Measurements from ENCODE around the gene CST11.

The CST11 gene

DNA sequence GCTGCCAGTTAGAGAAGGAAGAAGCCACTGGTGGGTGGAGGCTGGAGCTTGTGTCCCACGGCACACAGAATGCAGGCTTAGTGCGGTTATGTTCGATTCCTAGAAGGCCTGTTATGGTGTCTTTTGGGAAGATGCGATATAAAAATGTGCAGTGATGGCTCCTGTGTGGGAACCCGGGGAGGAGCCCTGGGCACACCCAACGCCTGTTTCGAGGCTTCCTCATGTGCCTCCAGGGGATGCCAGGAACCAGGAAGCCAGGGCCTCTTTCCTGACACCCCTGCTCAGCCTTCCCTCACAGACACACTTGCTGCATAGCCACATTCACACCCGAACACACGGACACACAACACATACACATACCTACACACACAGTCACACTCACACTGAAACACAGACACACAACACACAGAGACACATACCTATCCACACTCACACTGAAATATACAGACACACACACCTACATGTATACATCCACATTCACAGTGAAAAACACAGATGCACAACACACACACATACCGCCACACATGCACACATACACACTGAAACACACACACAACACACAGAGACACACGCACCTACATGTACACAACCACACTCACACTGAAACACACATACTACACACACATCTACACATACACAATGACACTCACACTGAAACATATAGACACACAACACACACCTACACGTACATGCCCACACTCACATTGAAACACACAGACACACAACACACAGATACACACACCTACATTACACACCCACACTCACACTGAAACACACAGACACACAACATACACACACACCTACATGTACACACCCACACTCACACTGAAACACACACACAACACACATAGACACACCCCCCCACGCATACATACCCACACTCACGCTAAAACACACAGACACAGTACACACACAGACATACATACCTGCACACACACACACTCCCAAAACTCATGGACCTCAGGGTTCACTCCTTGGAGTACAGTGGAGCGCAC, 1.2 kb upstream of the CST11 start:
- no peak for DNase-seq

DNA sequence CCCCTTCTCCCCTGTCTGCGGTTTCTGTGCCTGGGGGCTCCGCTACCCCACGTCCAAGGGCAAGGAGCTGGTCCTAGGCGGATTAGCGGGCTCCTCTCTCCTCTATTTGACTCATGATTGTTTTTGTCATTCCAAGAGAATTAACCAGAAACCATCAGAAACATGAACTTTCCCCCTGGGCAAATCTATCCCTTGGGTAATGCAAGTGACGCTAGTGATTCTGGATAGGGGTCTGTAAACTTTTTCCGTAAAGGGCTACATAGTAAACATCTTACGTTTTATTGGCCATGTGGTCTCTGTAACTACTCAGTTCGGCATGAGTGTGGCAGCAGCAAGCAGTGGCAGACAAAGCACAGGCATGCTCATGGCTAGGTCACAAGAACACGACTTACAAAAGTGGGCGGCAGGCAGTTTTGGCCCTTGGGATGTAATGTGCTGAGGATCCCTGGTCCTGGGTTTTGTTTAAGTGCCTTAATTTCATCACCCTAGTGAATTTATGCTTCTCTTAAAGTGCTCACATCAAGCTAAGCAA, 654 bp downstream of the CST11 start:
- DNase-seq: no peak

DNA sequence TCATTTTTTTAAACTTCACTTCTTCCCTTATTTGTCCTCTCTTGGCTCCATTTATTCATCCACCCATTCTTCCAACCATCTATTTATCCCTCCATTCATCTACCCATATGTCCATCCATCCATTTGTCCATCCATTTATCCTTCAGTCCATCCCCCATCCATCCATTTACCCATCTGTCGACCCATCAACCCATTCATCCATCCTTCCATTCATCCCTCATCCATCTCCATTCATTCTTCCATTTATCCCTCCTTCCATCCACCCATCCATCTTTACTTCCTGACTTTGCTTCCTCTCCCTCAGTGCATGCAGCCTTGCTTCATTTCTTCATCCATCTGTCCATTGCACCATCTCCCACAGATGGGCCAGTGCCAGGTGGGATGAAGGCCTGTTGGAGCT, 1.8 kb downstream of the CST11 start:
- no peak for DNase-seq

DNA sequence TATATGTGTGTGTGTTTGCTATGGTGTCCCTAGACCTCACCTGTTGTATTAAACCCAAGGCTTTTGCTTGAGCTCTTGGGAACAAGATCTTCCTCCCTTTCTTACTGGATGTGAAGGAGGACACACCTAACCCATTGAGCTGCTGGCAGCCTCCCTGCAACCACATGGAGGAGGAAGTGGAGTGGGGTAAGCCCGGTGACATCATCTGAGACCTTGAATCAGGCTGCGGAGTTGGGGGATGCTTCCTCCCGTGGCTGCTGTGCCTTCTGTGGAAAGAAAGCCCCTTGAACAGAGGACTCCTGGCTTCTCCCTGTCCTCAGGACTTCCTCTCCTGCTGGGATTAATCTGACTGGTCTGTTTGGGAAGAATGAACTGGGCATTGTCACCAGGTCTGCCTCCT, 3.3 kb downstream of the CST11 start:
- no peak for DNase-seq

DNA sequence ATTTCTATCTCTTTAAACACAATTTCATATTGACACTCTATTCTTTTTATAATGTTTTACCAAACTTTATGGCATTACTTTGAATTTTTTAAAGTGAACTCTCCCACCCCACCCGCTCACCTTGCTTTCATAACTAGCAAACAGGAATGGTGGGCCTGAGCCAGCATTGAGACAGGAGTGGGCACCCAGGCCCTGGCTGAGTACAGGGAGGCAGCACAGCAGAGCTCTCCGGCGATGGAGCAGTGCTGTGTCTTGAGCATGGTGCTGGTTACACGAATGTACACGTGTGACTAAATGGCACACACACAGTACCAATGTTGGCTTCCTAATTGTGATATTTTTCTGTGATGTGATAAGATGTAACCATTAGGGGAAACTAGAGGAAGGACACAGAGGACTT, 4.5 kb downstream of the CST11 start:
- no peak for DNase-seq

DNA sequence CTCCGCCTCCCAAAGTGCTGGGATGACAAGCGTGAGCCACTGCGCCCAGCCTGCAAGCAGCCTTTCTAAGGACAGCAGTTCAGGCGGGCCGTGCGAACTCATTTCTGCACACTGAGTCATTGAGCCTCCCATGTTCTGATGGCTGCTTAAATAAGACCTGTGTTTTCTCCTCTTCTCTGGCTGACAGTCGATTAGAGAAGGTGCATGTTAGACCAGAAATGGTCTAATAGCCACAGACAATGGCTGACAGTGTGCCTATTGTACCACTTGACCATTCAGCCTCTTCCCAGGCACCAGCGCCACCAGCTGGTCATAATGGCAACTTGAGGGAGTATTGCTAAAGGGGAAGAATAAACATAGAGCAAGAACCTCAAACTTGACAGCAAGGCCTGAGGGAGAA, 6.2 kb downstream of the CST11 start:
- DNase-seq: no peak

DNA sequence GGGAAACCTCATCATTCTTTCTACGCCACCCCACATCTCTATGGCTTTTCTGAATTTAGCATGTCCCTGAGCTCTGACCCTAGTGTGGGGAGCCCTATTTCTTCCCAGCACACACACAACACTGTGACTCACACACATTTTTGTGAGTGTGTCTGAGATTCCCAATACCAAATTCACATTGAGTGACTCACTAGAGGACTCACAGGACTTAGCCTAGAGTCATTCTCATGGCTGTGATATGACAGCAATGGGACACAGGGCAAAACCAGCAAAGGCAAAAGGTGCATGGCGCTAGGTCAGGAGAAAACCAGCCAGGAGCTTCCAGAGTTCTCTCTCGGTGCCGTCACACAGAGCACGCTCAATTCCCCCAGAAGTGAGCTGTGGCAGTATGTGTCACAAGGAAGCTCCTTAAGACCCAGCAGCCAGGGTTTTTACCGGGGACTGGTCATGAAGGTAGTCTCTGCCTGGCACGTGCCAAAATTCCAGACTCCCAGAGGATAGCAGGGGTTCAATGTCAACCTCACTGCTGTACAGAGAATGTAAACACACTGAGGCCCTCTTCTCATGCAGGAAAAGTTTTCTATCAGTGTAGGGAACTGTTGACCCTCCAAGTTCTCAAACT, 7.0 kb downstream of the CST11 start:
- DNase-seq: no peak

DNA sequence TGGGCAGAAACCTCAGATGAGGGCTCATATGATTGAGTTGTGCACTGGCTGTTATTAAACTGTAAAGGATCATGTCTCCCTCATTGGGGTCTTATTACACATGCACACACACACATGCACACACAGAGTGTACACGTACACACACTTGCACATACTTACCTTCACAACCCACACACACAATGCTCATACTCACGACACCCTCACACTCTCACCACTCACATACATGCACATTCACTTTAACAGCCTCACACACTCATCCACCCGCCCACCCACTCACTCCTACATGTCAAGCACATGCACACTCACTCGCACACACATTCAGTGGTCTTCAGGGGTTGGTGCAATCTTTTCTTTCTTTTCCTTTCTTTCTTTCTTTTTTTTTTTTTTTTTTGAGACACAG, 7.8 kb downstream of the CST11 start:
- no peak for DNase-seq

DNA sequence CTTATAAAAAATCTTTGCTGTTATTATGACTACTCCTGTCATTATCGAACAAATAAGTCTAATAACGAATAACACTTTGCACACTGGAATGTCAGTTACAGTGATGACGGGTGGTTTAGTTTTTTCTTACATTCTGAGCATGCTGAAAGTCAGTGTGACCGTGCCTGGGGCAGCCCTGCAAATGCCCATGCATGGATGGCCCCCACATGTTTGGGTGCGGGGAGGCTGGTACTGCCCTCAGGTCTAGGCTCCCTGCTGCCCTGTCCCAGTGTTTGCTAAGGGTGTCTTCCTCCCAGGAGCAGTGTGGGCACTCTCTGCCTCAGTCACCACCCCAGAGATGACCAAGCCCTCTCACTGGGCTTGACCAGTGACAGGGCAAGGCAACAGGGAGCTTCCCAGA, 10.2 kb downstream of the CST11 start:
- DNase-seq: no peak

DNA sequence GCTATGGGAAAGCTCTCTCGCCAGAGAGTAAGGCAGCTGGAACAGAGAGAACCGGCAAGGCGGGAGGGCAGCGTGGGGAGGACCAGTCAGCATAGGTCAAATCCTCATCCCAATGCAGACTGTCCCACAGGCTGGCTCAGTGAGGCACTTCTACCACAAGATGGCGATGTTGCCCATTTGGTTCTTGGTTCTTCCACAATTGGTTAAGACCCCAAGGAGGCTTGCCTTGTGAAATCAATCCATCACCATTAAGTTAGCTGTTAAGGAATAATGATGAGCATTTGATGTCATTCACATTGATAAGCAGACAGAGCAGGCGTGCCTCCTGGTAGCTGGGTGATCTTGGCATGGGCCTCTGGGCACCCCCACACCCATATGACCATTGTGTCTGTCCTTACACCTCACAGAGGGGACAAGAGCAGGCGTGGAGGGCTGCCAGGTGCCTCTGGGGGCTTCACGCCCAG, 10.8 kb downstream of the CST11 start:
- peak; percentile 72 for DNase-seq

DNA sequence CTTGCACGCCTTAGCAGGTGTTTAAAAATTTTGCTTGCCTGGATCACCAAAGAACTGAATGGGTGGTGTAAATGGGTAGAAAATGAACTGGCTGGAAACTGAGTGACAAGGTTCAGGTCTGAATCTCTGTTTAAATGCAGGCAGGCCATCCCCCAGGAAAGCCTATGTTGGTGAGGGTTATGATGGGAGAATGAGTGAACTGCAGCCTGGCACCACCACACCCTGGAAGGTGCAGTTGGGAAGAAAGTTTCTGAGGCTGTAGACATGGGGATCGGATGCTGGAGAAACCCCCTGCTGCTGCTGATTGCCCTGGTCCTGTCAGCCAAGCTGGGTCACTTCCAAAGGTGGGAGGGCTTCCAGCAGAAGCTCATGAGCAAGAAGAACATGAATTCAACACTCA, 12.7 kb downstream of the CST11 start:
- no peak for DNase-seq

DNA sequence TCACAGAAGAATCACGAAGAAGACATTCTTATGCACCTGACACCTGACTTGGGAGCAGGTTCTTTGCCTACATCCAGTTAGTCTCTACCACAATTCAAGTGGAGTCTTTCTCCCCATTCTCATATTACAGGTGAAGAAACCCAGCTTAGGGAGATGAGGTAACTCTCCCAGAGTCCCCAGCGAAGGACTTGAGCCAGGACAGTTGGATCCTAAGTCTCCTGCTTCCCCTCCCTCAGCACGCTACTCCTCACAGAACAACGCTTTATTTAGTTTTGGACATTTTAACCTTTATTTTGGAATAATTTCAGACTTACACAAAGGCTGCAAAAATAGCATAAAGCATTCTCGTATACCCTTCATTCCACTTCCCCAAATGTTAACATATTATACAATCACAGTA, 14.0 kb downstream of the CST11 start:
- no peak for DNase-seq

DNA sequence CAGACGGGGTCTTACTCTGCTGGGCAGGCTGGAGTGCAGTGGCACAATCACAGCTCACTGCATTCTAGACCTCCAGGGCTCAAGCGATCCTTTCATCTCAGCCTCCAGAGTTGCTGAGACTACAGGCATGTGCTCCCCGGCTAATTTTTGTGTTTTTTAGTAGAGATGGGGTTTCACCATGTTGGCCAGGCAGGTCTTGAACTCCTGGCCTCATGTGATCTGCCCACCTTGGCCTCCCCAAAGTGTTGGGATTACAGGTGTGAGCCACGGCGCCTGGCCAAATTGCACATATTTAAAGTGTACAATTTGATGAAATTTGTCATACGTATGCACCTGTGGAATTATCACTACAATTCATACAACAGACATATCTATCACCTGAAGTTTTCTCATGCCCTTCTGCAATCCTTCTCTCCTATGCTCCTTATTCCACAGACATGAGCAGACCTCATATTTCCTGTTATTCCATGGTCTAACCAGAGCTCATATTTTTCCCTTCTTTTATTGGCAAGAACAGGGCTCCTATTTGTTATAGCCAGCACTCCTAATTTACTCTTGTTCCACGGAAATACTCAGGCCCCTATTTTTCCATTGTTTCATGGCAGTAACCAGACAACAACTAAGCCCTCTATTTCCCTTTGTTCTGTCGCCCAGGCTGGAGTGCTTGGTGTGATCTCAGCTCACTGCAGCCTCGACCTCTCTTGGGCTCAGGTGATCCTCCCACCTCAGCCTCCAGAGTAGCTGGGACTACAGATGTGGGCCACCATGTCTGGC, 15.4 kb downstream of the CST11 start:
- DNase-seq: no peak

DNA sequence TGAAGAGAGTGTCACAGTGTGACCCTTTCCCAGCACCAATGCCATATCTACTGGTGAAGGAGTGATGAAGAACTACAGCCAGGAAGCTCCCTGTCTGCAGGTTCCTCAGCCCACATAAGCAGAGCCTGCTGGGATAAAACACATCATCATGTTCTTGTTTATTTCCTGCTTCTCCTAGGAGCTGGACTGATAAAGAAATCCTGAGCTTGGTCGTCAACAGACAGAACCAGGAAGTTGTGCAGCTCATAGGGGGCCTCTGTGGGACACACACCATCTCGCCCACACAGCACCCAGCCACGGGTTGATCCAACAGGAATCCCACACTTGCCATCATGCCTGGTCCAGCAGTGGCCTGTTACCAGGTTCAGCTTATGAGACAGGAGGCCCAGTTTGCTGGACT, 16.0 kb downstream of the CST11 start:
- no peak for DNase-seq

DNA sequence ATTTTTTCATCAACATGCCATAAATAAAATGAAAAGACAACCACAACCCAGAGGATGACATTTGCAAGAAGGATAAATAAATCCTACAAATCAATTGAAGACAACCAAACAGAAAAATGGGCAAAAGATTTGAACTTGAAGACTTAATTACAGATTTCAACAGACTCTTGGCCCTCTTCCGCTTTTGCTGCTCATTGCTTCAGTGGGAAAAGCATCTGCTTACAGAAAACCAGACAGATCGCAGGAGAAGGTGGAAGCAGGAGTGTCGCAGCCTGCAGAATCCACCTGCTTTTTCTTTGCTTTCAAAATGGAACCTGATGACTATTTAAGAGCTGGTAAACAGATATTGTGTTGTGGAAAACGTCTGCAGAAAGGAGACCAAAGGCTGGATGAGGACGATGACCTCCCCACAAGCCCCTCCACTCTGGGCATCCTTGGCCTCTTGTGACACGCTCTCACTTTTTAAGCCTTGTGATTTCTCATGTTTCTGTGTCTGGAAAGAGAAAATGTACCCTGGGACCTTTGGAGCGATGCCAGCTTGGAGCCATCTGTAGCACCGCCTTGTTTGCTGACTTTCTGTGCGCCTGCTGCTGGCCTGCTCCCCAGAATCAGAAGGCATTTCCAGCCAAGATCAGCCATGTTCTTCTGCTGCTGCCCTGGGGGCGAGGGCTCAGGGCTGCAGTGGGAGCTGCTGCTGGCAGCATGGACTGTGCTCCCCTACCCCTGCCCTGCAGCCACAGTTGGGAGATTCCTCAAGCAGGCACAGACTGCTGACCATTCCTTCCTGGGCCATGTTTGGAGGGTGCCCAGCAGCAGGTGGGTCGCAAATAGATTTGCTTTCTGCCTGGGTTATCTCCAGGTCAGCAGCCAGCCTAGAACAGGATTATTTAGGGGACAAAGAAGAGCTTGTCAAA, 16.8 kb downstream of the CST11 start:
- DNase-seq: no peak

DNA sequence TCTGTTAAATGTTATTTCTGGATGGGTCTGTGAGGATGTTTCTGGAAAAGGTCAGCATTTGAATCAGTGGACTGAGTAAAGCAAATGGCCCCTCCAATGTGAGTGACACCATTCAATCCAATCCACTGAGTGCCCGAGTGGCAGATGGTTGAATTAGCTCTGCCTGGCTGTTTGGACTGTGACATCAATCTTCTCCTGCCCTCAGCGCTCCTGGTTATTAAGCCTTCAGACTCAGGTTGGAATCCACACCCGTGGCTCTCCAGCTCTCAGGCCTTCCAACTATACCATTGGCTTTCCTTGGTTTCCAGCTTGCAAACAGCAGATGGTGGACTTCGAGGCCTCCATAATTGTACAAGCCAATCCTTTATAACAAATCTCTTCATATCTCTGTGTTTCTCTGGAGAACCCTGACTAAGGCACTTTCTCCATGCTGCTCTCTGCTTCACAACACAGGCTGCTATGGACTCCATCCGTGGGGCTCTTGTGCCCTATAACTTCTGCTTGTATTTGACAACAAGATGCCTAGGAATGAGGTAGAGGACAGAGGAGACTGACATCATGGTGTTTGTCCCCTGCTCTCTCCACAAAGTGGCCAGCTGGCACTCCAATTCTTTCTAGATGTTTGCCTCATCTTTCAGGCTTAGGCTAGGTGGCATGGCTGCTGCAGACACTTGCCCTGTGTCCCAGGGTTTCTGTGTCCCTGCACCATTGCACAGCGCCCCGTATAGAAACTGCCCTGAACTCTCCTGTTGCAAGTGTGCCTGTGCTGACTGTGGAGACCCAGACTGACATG, 18.0 kb downstream of the CST11 start:
- no peak for DNase-seq

DNA sequence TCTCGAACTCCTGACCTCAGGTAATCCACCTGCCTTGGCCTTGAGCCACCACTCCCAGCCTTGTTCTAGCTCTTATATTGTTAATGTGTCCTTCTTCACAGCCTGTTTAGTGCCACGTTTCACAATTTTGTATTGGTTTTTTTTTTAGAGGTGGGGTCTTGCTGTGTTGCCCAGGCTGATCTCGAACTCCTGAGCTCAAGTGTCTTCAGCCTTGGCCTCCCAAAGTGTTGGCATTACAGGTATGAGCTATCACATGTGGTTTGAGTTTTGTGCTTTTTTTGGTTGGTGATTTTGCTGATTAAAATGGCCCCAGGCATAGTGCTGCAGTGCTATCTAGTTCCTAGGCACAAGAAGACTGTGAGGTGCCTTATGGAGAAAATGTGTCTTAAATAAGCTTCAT, 19.0 kb downstream of the CST11 start:
- DNase-seq: no peak

DNA sequence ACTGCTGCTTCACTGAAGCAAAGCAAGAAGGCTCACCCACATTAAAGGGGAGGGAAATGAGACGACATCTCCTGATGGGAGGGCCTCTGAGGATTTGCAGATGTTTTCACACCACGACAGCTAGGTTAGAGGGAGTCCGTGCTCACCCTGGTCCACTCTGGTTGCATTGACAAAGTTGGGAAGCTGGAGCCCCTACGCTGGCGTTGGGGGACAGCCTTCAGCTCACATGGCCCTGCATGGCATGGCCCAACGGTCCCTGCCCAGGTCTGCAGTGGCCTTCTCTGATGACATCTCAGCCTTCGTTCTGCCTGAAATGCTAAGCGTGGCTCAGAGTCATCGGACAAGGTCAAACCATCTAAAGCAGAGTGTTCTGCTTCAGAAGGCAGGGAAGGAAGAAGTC, 27.5 kb downstream of the CST11 start:
- no peak for DNase-seq

DNA sequence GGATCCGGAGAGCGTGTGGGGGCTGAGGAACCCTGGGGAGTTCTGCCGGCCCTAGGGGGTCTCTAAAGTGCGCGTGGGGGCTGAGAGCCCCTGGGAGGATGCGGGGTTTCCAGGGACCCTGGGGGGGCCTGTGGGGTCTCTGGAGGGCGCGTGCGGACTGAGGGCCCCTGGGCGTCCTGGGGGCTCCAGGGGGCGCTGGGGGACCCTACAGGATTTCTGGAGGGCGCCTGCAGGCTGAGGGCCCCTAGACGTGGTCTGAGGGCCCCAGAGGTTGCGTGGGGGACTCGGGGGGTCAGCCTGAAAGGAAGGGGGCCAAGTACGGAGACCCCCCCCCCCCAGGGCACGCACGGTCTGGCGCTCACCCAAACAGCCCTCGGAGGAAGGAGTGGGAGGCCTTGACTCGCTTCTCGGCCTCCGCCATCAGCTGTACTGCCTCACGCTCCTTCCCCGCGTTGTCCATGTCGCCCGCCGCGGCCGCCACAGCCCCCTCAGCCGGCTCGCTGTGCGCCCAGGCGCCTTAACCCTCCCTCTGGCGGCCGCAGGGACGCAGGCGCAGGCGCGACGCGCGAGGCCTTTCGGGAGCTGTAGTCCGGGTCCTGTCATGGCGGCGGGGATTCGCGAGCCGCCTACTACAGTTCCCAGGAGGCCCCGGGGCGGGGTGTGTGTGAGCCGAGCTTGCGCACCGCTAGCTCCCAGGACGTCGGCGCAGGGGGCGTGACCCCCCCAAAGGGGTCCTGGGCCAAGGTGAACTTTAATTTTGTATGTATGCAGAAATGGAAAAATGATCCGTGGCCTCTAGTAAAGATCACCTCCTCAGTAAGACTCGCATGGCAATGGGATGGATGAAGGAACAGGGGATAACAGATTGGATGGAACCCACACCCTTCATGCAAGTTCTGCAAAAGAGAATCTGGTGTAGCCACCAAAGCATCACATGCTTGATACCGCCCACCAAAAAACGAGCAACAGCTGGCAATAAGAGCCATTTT, 31.4 kb downstream of the CST11 start, which contains the start of gene NAPB:
NAPB (minus strand) TSS at position 546 of the 989 bp plus-strand sequence; CDS start at position 460, 86 bp downstream.
- peak; percentile 96 for DNase-seq
